HG03354 (cell line): ENCODE measurements around the gene DCP1B.
A peak's percentile ranks its signal among the peaks of the same experiment; 100 is the strongest.
"Not testable (repeated sequence)": the region's sequence is repeated elsewhere in the genome, so short reads cannot be mapped to it uniquely, and the experiment has no call there.

Experiments
- ATAC-seq: cut with Tn5 transposase; IDR thresholded peaks from one replicate; pipeline ENCODE4 v1.9.1; 2021; ENCODE audit warnings: mild to moderate bottlenecking; ENCODE audit not compliant: unreplicated experiment, poor library complexity, severe bottlenecking

DCP1B gene

DNA sequence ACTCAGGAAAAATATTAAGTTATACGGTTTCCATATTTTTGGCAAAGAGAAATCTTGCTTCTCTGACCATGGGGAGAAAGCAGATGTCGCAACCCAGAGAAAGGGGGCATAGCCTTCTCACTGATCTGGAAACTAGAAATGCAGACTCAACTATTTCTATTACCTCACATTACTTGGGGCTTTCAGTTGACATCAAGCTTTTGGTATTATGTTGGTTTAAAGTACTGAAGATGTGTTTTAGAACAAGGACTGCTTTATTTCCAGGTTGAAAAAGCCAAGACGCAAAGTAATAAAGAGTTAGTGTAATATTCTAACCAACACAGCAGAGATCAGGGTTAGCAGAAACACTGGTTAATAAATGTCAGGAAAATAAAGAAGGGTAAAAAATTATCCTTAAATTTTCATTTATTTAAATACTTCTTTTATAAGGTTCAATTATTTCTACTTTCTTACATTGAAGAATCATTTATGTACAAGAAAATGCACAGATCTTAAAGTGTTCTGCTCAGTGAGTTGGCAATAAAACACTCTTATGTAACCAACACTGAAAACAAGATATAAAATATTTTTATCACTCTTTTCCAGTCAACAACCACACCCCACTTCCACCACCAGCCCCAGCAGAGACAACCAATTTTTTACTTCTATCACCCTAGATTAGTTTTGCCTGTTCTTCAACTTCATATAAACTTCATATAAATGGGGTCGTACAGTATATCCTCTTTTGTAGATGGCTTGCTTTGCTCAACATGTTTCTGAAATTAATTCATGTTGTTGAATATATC is 26.0 kb downstream of the DCP1B start:
- no peak for ATAC-seq

- ATAC-seq, result no peak
Measured at GRCh38 chr12:1977588-1977987, 26.7 kb downstream of the DCP1B start.

GRCh38 chr12:1977109-1977508 is 27.1 kb downstream of the DCP1B start:
- no peak for ATAC-seq

DNA sequence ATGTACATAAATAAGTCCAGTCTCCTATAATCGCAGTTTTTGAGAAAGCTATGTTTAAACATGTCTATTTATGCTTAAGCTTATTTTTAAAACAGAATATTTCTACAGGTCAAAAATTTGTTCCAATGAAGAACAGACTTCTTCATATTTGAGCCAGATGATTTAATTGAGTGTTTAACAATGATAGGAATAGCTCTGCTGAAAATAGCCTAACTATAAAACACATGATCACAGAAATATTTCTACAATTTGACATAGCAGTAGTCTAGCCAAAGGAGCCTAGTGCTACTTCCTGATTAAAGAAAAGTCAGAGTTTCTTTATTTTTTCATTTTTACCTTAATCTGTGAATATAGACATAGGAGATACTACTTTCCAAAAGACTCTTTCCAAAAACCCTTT is 29.4 kb downstream of the DCP1B start:
- ATAC-seq, result no peak

DNA sequence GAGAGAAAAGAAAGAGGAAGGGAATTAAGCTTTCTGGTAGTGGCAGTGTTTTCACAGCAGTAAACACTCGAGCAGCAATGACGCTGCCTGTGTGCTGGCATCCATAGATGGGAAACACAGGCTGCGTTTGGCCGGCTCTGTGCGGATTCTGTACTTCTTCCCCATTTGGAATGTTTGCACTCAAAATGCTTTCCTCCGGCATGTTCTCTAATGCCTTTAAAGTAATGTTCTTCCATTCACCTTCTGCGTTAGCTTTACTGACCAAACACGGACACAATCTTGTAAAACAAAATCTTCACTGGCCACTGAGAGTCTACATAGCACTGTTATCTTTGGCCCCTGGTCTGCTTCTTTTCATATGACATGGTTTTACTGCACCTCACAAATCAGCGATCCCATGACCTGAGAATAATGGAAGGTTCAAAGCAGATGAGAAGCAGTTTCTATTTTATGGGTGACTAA is 31.4 kb downstream of the DCP1B start:
- no peak for ATAC-seq

- no peak for ATAC-seq
Measured at GRCh38 chr12:1972260-1972659, 32.0 kb downstream of the DCP1B start.

- no peak for ATAC-seq
Measured at GRCh38 chr12:1970331-1970900, 33.8 kb downstream of the DCP1B start.

GRCh38 chr12:1966561-1967226 is 37.6 kb downstream of the DCP1B start:
- ATAC-seq, result no peak

- no peak for ATAC-seq
Measured at GRCh38 chr12:1965916-1966315, 38.3 kb downstream of the DCP1B start.

GRCh38 chr12:1962051-1963020 is 41.9 kb downstream of the DCP1B start:
- no peak for ATAC-seq

DNA sequence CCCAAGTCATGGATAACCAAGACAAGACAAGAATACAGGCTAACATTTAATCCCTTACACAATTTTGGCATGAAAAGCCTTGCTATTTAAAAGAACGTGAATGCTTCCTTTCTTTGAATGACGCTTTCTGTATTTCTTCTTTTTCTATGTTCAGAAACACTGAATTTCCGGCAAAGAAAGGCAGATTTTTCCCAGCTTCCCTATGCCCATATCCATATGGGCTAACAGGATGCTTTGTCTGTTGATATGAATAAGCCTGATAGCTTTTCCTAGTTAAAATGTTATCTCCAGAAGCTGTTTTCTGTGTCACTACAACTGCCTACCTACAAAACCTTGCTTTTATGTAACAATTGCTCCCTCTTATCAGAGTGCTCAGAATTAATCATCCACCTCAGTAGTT is 47.5 kb downstream of the DCP1B start:
- ATAC-seq, result no peak

GRCh38 chr12:1949771-1950470 is 54.3 kb downstream of the DCP1B start:
- no peak for ATAC-seq

GRCh38 chr12:1948883-1949282 is 55.4 kb downstream of the DCP1B start:
- no peak for ATAC-seq

DNA sequence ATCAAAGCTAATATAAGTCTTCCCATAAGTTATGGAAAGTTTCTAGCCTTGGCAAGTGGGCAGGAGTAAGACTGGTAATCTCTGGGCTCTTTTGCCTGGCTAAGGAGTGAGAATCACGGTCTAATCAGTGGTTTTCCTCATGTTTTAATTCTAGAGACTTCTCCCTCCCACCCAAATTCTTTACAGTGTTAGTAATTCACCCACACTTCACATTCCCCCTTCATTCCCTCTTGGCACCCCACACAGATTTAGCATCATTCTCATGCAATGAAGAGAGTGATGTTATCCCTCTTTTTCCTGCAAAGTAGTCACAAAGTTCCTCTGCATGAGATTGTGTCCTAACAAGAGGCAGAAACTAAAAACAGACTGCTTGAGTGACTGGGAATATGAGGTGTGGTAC is 57.2 kb downstream of the DCP1B start:
- ATAC-seq, result no peak

DNA sequence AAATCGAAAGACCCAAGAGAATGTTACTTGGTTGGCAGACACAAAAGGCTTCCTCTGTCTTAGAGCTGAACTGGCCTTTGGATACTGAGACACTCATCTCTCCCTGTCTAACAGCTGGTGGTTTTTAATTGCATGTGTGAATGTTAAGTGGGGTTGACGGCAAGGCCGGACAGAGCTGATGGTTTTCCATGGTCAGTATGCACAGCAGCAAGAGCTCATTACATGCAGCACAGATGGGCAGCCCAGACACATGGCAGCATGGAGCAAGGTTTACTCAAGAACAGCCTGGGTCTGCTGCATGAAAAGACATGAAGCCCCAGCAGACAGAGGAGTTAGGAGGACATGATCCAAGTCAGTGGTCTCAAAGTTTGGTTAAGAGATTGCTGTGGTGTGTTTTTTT is 58.0 kb downstream of the DCP1B start:
- ATAC-seq, result no peak

- ATAC-seq, result not testable (repeated sequence)
Measured at GRCh38 chr12:1945502-1945901, 58.8 kb downstream of the DCP1B start.

DNA sequence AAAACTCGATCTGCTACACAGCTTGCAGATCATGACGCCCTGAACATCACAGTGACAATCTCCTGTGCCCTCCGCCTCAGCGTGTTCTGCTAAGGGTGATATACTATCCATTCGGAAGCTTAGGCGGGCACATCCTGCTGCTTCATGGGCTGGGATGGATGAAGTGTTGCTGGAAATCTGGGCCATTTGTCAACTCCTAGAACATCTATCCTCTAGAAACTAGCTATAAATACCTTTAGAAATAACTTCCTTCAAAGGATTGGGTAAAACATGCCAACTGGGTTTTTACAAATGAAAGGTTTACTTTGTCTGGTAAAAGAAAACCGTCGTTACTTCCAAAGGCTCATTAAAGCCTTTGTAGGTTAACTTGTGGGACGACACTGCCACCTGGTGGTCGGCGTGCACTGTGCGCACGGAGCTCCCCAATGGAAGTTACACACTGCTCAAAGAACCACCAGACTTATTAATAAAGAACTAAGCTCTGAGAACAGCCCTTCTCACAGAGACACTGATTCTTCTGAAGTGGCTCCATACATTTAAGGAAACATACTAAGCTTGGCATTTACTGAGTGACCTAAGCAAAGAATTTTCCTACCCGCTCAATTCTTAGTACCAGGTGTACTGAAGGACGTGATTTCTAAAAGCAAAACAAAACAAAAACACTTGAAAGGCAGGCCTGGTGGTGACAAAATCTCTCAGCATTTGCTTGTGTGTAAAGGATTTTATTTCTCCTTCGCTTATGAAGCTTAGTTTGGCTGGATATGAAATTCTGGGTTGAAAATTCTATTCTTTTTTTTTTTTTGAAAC is 64.3 kb downstream of the DCP1B start:
- peak; percentile 58 for ATAC-seq

GRCh38 chr12:1939331-1939730 is 64.9 kb downstream of the DCP1B start:
- no peak for ATAC-seq
